GM23338 (cell line): ENCODE results near the gene RGL3. TPM values are rescaled to one million over a fixed set of nuclear protein-coding genes. Genes with fewer than 3 reads are reported as not detected.

Experiments
- ATAC-seq: fragments of 200-7000 bp; cut with Tn5 transposase; 3 replicates; pipeline ENCODE4 v1.9.1; 2020
- DNase-seq: peaks from one replicate; pipeline ENCODE4 v3.0.0-alpha.2; 2015; ENCODE audit warnings: low spot score
- H2AFZ ChIP-seq: fragments of 200-600 bp; sonication (generic); 2 replicates; pipeline ENCODE4 v1.8.0; 2016; ENCODE audit warnings: antibody characterized with exemption, mild to moderate bottlenecking, moderate library complexity
- H3F3A ChIP-seq: fragments of 200-600 bp; sonication (generic); replicated peaks from 2 replicates; pipeline ENCODE4 v1.8.0; 2017; ENCODE audit warnings: antibody characterized with exemption, mixed run types, low read depth
- H3K27ac ChIP-seq: fragments of 200-600 bp; sonication (generic); 2 replicates; pipeline ENCODE4 v1.6.1; 2016; ENCODE audit warnings: low read depth
- H3K27me3 ChIP-seq: fragments of 200-600 bp; sonication (generic); 2 replicates; pipeline ENCODE4 v1.8.0; 2016; ENCODE audit warnings: mild to moderate bottlenecking, mixed run types, moderate library complexity; ENCODE audit not compliant: insufficient read depth
- H3K36me3 ChIP-seq: fragments of 200-600 bp; sonication (generic); 2 replicates; pipeline ENCODE4 v1.8.0; 2016; ENCODE audit warnings: mild to moderate bottlenecking; ENCODE audit not compliant: insufficient read depth
- H3K4me1 ChIP-seq: fragments of 200-600 bp; sonication (generic); 2 replicates; pipeline ENCODE4 v1.8.0; 2016; ENCODE audit warnings: mild to moderate bottlenecking, moderate library complexity; ENCODE audit not compliant: insufficient read depth
- H3K4me2 ChIP-seq: fragments of 200-600 bp; sonication (generic); 2 replicates; pipeline ENCODE4 v1.7.1; 2017; ENCODE audit warnings: mixed run types
- H3K4me3 ChIP-seq: fragments of 200-600 bp; sonication (generic); 2 replicates; pipeline ENCODE4 v1.6.1; 2016; ENCODE audit warnings: mixed run types
- H3K79me2 ChIP-seq: fragments of 200-600 bp; sonication (generic); replicated peaks from 2 replicates; pipeline ENCODE4 v1.8.0; 2017; ENCODE audit warnings: mild to moderate bottlenecking; ENCODE audit not compliant: insufficient read depth
- H3K9me2 ChIP-seq: fragments of 200-600 bp; sonication (generic); 2 replicates; pipeline ENCODE4 v1.8.0; 2017; ENCODE audit not compliant: insufficient read depth
- H4K20me1 ChIP-seq: fragments of 200-600 bp; sonication (generic); replicated peaks from 2 replicates; pipeline ENCODE4 v1.8.0; 2017; ENCODE audit warnings: mild to moderate bottlenecking; ENCODE audit not compliant: insufficient read depth
- H3K27ac Mint-ChIP-seq: 2 replicates; pipeline ENCODE4 v1.8.0; 2020; ENCODE audit warnings: inconsistent platforms, mild to moderate bottlenecking, moderate library complexity, mixed read lengths
- H3K27me3 Mint-ChIP-seq: 3 replicates; pipeline ENCODE4 v1.8.0; 2022; ENCODE audit warnings: low read depth, mild to moderate bottlenecking, moderate library complexity, mixed read lengths, inconsistent platforms; ENCODE audit not compliant: insufficient read depth, poor library complexity
- H3K36me3 Mint-ChIP-seq: 3 replicates; pipeline ENCODE4 v1.8.0; 2021; ENCODE audit warnings: low read depth, mild to moderate bottlenecking, inconsistent platforms, moderate library complexity, mixed read lengths
- H3K4me1 Mint-ChIP-seq: 3 replicates; pipeline ENCODE4 v1.8.0; 2020; ENCODE audit warnings: mild to moderate bottlenecking, inconsistent platforms, mixed read lengths
- H3K4me3 Mint-ChIP-seq: 3 replicates; pipeline ENCODE4 v1.8.0; 2021; ENCODE audit warnings: moderate library complexity, mild to moderate bottlenecking, inconsistent platforms, mixed read lengths
- H3K9me3 Mint-ChIP-seq: 3 replicates; pipeline ENCODE4 v1.8.0; 2020; ENCODE audit warnings: moderate library complexity, mild to moderate bottlenecking, inconsistent platforms, mixed read lengths
- CREB1 ChIP-seq: fragments of 250-450 bp; sonication (Bioruptor Pico); IDR thresholded peaks from 2 replicates; pipeline ENCODE4 v1.5.0; 2020; ENCODE audit warnings: low read depth, mild to moderate bottlenecking, moderate library complexity
- ETS1 ChIP-seq: IDR thresholded peaks from 2 replicates; pipeline ENCODE4 v1.6.1; 2016; ENCODE audit warnings: antibody characterized with exemption
- JUNB ChIP-seq: IDR thresholded peaks from one replicate; pipeline ENCODE4 v1.6.1; 2016; ENCODE audit warnings: antibody characterized with exemption; ENCODE audit not compliant: unreplicated experiment
- NANOG ChIP-seq: IDR thresholded peaks from 2 replicates; pipeline ENCODE4 v1.6.1; 2016; ENCODE audit warnings: antibody characterized with exemption, borderline replicate concordance
- REST ChIP-seq: IDR thresholded peaks from one replicate; pipeline ENCODE4 v1.6.1; 2018; ENCODE audit warnings: antibody characterized with exemption; ENCODE audit not compliant: unreplicated experiment
- STAT1 ChIP-seq: IDR thresholded peaks from one replicate; pipeline ENCODE4 v1.6.1; 2016; ENCODE audit warnings: antibody characterized with exemption; ENCODE audit not compliant: unreplicated experiment
- polyA plus RNA-seq: library from polyadenylated mRNA; unstranded; fragments of >200 nt; fragmentation: Nextera tagmentation; extraction: Ambion mirVana; gene quantifications from 2 replicates; pipeline ENCODE4 v1.2.1, GENCODE V29; 2016
- total RNA-seq: library from RNA; depleted of rRNA; stranded (reverse); fragments of >200 nt; shearing (Covaris generic); gene quantifications from 2 replicates; pipeline ENCODE4 v1.2.3, GENCODE V29; 2014

RGL3 gene
- total and polyA plus RNA-seq, 2 experiments from 2014 or later = 48.8 to 49.4 TPM

- H3K4me3 Mint-ChIP-seq = no peak overlapping the region
- no peak overlapping the region for H3K4me2 ChIP-seq
- H3K36me3 Mint-ChIP-seq = no peaks in the 10 kb centered on the region
- H3K27me3 ChIP-seq = no peaks in the 10 kb centered on the region
- TF ChIP-seq REST (no peak), JUNB (no peak), STAT1 (no peak), NANOG (no peak), CREB1 (CRISPR knock-in tag) (no peak)
- peaks cover 8% of the 10 kb centered on the region for H3K27me3 Mint-ChIP-seq
- H3K9me3 Mint-ChIP-seq = peaks cover 10% of the 10 kb centered on the region; the same call in 2 of the 3 replicates
- no peak overlapping the region for H3K27ac Mint-ChIP-seq
- no peaks in the 10 kb centered on the region for H3K4me1 ChIP-seq
- no peaks in the 10 kb centered on the region for H4K20me1 ChIP-seq
- H3K79me2 ChIP-seq = no peaks in the 10 kb centered on the region
- no peaks in the 10 kb centered on the region for H3K36me3 ChIP-seq
- DNase-seq (no peak), ATAC-seq (no peak)
- H2AFZ ChIP-seq = no peak overlapping the region
- no peaks in the 10 kb centered on the region for H3K9me2 ChIP-seq
- H3K27ac ChIP-seq = no peak overlapping the region
- H3K4me3 ChIP-seq = no peak overlapping the region
- peaks cover 8% of the 10 kb centered on the region for H3K4me1 Mint-ChIP-seq
- H3F3A ChIP-seq = peaks cover 3% of the 10 kb centered on the region; the same call in 1 of the 2 replicates
Observed at GRCh38 chr19:11387162-11388034, 31.7 kb downstream of the RGL3 start.

GRCh38 chr19:11384778-11385129 is 34.4 kb downstream of the RGL3 start:
- Histone ChIP-seq H3K4me1 (0 out of 2 replicates have a peak, but pooled peaks cover 3% of the 10 kb centered on the region), H3K36me3 (no peaks in the 10 kb centered on the region), H3K4me3 (peak overlapping the region; percentile 58), H2AFZ (peak overlapping the region; percentile 92), H3F3A (peaks cover 16% of the 10 kb centered on the region), H3K79me2 (no peaks in the 10 kb centered on the region), H3K27ac (no peak overlapping the region), H4K20me1 (no peaks in the 10 kb centered on the region), H3K4me2 (peak overlapping the region; percentile 92), H3K27me3 (no peaks in the 10 kb centered on the region), H3K9me2 (no peaks in the 10 kb centered on the region)
- Mint-ChIP-seq H3K27me3 (peaks cover 11% of the 10 kb centered on the region), H3K4me3 (peak overlapping the region; percentile 94), H3K9me3 (peaks cover 3% of the 10 kb centered on the region; the same call in 1 of the 3 replicates), H3K27ac (no peak overlapping the region), H3K36me3 (no peaks in the 10 kb centered on the region), H3K4me1 (peaks cover 17% of the 10 kb centered on the region)
- no peak for ATAC-seq
- DNase-seq = no peak
- TF ChIP-seq NANOG = no peak

GRCh38 chr19:11383706-11384048 is 35.4 kb downstream of the RGL3 start:
- Mint-ChIP-seq H3K27ac (no peak overlapping the region), H3K4me1 (peaks cover 17% of the 10 kb centered on the region), H3K27me3 (peaks cover 11% of the 10 kb centered on the region), H3K36me3 (no peaks in the 10 kb centered on the region), H3K9me3 (peaks cover 3% of the 10 kb centered on the region; the same call in 1 of the 3 replicates), H3K4me3 (peak overlapping the region; percentile 94)
- H3F3A ChIP-seq = peaks cover 16% of the 10 kb centered on the region
- H4K20me1 ChIP-seq = no peaks in the 10 kb centered on the region
- H3K9me2 ChIP-seq = no peaks in the 10 kb centered on the region
- peak overlapping the region; percentile 58 for H3K4me3 ChIP-seq
- ATAC-seq = no peak
- no peaks in the 10 kb centered on the region for H3K27me3 ChIP-seq
- no peak overlapping the region for H3K27ac ChIP-seq
- 0 out of 2 replicates have a peak, but pooled peaks cover 3% of the 10 kb centered on the region for H3K4me1 ChIP-seq
- H3K4me2 ChIP-seq = peak overlapping the region; percentile 92
- no peaks in the 10 kb centered on the region for H3K36me3 ChIP-seq
- H2AFZ ChIP-seq = peak overlapping the region; percentile 72; the same call in 1 of the 2 replicates
- no peaks in the 10 kb centered on the region for H3K79me2 ChIP-seq
- no peak for DNase-seq
- TF ChIP-seq NANOG = no peak
- no peak for TF ChIP-seq REST
- TF ChIP-seq ETS1 = no peak
- no peak for TF ChIP-seq CREB1 (CRISPR knock-in tag)
